HG02623 (cell line): ENCODE measurements around the gene SLC30A1.

ENCODE experiments used
- ATAC-seq: cut with Tn5 transposase; IDR thresholded peaks from one replicate; pipeline ENCODE4 v1.9.1; 2021; ENCODE audit warnings: moderate library complexity; ENCODE audit not compliant: unreplicated experiment

The SLC30A1 gene

GRCh38 chr1:211527888-211528287, 51.1 kb downstream of the SLC30A1 start:
- no peak for ATAC-seq

GRCh38 chr1:211527006-211527405, 52.0 kb downstream of the SLC30A1 start:
- peak; percentile 80 for ATAC-seq

- ATAC-seq: no peak
Measured at GRCh38 chr1:211526101-211526500, 52.9 kb downstream of the SLC30A1 start.

- no peak for ATAC-seq
Measured at GRCh38 chr1:211525101-211525676, 53.8 kb downstream of the SLC30A1 start.

GRCh38 chr1:211524521-211524920, 54.4 kb downstream of the SLC30A1 start:
- ATAC-seq: no peak

GRCh38 chr1:211522804-211523203, 56.2 kb downstream of the SLC30A1 start:
- no peak for ATAC-seq
